ENCODE data around the gene STK32B.

- TF ChIP-seq CTCF (IDR thresholded peaks at IDR 0.05): no peak
- TF ChIP-seq POLR2A (IDR thresholded peaks at IDR 0.05): no peak
Observed at GRCh38 chr4:5030927-5031326, 20.4 kb upstream of the STK32B start.
